Liver (tissue), 9 donors: ENCODE results near the gene COL5A1. TPM values are rescaled to one million over a fixed set of nuclear protein-coding genes. Genes with fewer than 3 reads are reported as not detected.

Source experiments
- DNase-seq: peaks from one replicate; pipeline ENCODE4 v3.0.0-alpha.2; 2017; ENCODE audit warnings: low spot score
- H3K27ac ChIP-seq, 2 donors: one replicate each; pipeline ENCODE4 v1.7.0; 2013; ENCODE audit warnings: inconsistent platforms in 2 of 2, low read length in 2 of 2, control low read depth in 1 of 2, low read depth in 1 of 2, mild to moderate bottlenecking in 1 of 2
- H3K27me3 ChIP-seq, 4 donors: one replicate each; pipeline versions ENCODE4 v1.6.1 to v1.7.0; 2013; ENCODE audit warnings: low read length in 3 of 4, inconsistent platforms in 1 of 4, mild to moderate bottlenecking in 1 of 4, moderate library complexity in 1 of 4; ENCODE audit not compliant: control insufficient read depth in 4 of 4, insufficient read depth in 4 of 4
- H3K36me3 ChIP-seq, 4 donors: one replicate each; pipeline versions ENCODE4 v1.6.1 to v1.7.0; 2013; ENCODE audit warnings: low read length in 3 of 4, mild to moderate bottlenecking in 3 of 4, low read depth in 1 of 4, moderate library complexity in 1 of 4; ENCODE audit not compliant: control insufficient read depth in 4 of 4, insufficient read depth in 3 of 4
- H3K4me1 ChIP-seq, 4 donors: one replicate each; pipeline versions ENCODE4 v1.6.1 to v1.7.0; 2013; ENCODE audit warnings: low read length in 3 of 4, mild to moderate bottlenecking in 3 of 4, moderate library complexity in 1 of 4; ENCODE audit not compliant: control insufficient read depth in 4 of 4, insufficient read depth in 4 of 4
- H3K4me3 ChIP-seq, 3 donors: one replicate each; pipeline versions ENCODE4 v1.6.1 to v1.7.0; 2013; ENCODE audit warnings: low read length in 3 of 3, control low read depth in 1 of 3, low read depth in 1 of 3, mild to moderate bottlenecking in 1 of 3
- H3K9ac ChIP-seq, 2 donors: one replicate each; pipeline ENCODE4 v1.7.0; 2013; ENCODE audit warnings: low read length in 2 of 2, mild to moderate bottlenecking in 2 of 2, moderate library complexity in 2 of 2, control low read depth in 1 of 2, low read depth in 1 of 2
- H3K9me3 ChIP-seq, 4 donors: one replicate each; pipeline versions ENCODE4 v1.6.1 to v1.7.0; 2013; ENCODE audit warnings: low read length in 3 of 4; ENCODE audit not compliant: control insufficient read depth in 4 of 4
- ATF3 ChIP-seq: IDR thresholded peaks from 2 replicates; pipeline ENCODE4 v1.6.1; 2016; ENCODE audit warnings: antibody characterized with exemption
- CTCF ChIP-seq: fragments of 150-350 bp; IDR thresholded peaks from 2 replicates; pipeline ENCODE4 v1.5.1; 2017; ENCODE audit warnings: improper control_type of control experiment, low read depth, low read length; ENCODE audit not compliant: missing input control
- FOXA1 ChIP-seq: IDR thresholded peaks from 2 replicates; pipeline ENCODE4 v1.6.1; 2016; ENCODE audit warnings: antibody characterized with exemption
- FOXA2 ChIP-seq: IDR thresholded peaks from 2 replicates; pipeline ENCODE4 v1.6.1; 2016; ENCODE audit warnings: antibody characterized with exemption
- GABPA ChIP-seq, 2 donors: IDR thresholded peaks in 1 of 2; conservative IDR thresholded peaks in 1 of 2; 2 replicates each; pipeline ENCODE4 v1.6.1; 2016; ENCODE audit warnings: antibody characterized with exemption in 2 of 2, mild to moderate bottlenecking in 1 of 2, moderate library complexity in 1 of 2
- HNF4A ChIP-seq, 2 donors: conservative IDR thresholded peaks; 2 replicates each; pipeline ENCODE4 v1.6.1; 2016; ENCODE audit warnings: antibody characterized with exemption in 2 of 2, mild to moderate bottlenecking in 2 of 2
- HNF4G ChIP-seq: IDR thresholded peaks from 2 replicates; pipeline ENCODE4 v1.6.1; 2016; ENCODE audit warnings: antibody characterized with exemption
- JUND ChIP-seq, 2 donors: IDR thresholded peaks; 2 replicates each; pipeline ENCODE4 v1.6.1; 2016; ENCODE audit warnings: antibody characterized with exemption in 2 of 2
- MAX ChIP-seq: IDR thresholded peaks from 2 replicates; pipeline ENCODE4 v1.6.1; 2016; ENCODE audit warnings: antibody characterized with exemption
- NR2F2 ChIP-seq: IDR thresholded peaks from 2 replicates; pipeline ENCODE4 v1.6.1; 2016; ENCODE audit warnings: antibody characterized with exemption
- RAD21 ChIP-seq, 2 donors: IDR thresholded peaks; 2 replicates each; pipeline ENCODE4 v1.6.1; 2016; ENCODE audit warnings: antibody characterized with exemption in 2 of 2, mild to moderate bottlenecking in 2 of 2
- REST ChIP-seq: IDR thresholded peaks from 2 replicates; pipeline ENCODE4 v1.6.1; 2016; ENCODE audit warnings: antibody characterized with exemption, mild to moderate bottlenecking
- RXRA ChIP-seq, 2 donors: IDR thresholded peaks; 2 replicates each; pipeline ENCODE4 v1.6.1; 2017 to 2018; ENCODE audit warnings: antibody characterized with exemption in 2 of 2, mild to moderate bottlenecking in 1 of 2
- SP1 ChIP-seq: IDR thresholded peaks from 2 replicates; pipeline ENCODE4 v1.6.1; 2018; ENCODE audit warnings: antibody characterized with exemption, mild to moderate bottlenecking
- TAF1 ChIP-seq: conservative IDR thresholded peaks from 2 replicates; pipeline ENCODE4 v1.6.1; 2016; ENCODE audit warnings: antibody characterized with exemption, mild to moderate bottlenecking
- ZBTB33 ChIP-seq: IDR thresholded peaks from 2 replicates; pipeline ENCODE4 v1.6.1; 2016; ENCODE audit warnings: antibody characterized with exemption
- WGBS: extraction: QIAGEN DNeasy Blood & Tissue Kit; methylation state at CpG from one replicate; pipeline ENCODE4 v1.1.7; 2013; 5-methylcytosine and 5-hydroxymethylcytosine counted together
- polyA plus RNA-seq, 2 donors: library from polyadenylated mRNA; stranded (reverse) in 1 of 2; unstranded in 1 of 2; fragments of 200-250 nt in 1 of 2; fragments of >200 nt in 1 of 2; fragmentation: Nextera tagmentation in 1 of 2; extraction: Ambion mirVana in 1 of 2; gene quantifications; one replicate each; pipeline versions ENCODE4 v1.2.1 to v1.2.3, GENCODE V29; 2013 to 2015
- total RNA-seq, 2 donors: library from RNA; depleted of rRNA; stranded (reverse); fragments of >200 nt; gene quantifications; one replicate each; pipeline ENCODE4 v1.2.3, GENCODE V29; 2014
- donor health status: healthy.
- donor health status: healthy.
- donor health status: healthy.
- donor health status: healthy.
- donor health status: healthy.

Gene COL5A1
- total and polyA plus RNA-seq, 4 donors, result 0.67 to 15.6 (median 11.2) TPM

GRCh38 chr9:134647359-134648080, 5.9 kb downstream of the COL5A1 start:
- H3K9ac ChIP-seq, result no peak overlapping the region
- 80% methylated on average over 33 of the region's 33 CpGs for WGBS
- no peak for DNase-seq
- no peaks in the 10 kb centered on the region for H3K36me3 ChIP-seq
- H3K27me3 ChIP-seq, result no peaks in the 10 kb centered on the region
- H3K4me3 ChIP-seq, result no peak overlapping the region
- no peak overlapping the region for H3K27ac ChIP-seq
- TF ChIP-seq SP1, result no peak
- H3K9me3 ChIP-seq, result no peaks in the 10 kb centered on the region
- H3K4me1 ChIP-seq, result peaks cover 0 to 4% (median 0%) of the 10 kb centered on the region in 4 donors

GRCh38 chr9:134648701-134649530, 7.3 kb downstream of the COL5A1 start:
- no peak for TF ChIP-seq FOXA1
- no peak for TF ChIP-seq HNF4A (conservative IDR thresholded peaks at IDR 0.05)
- no peak for TF ChIP-seq REST
- no peak for TF ChIP-seq GABPA (IDR thresholded peaks at IDR 0.05 in 1 of 2, conservative IDR thresholded peaks at IDR 0.05 in 1 of 2)
- no peak for TF ChIP-seq JUND (IDR thresholded peaks at IDR 0.05)
- TF ChIP-seq RXRA (IDR thresholded peaks at IDR 0.05), result no peak
- no peak for TF ChIP-seq ATF3
- no peak for TF ChIP-seq FOXA2
- no peak for TF ChIP-seq SP1
- TF ChIP-seq CTCF, result no peak
- TF ChIP-seq MAX, result no peak
- no peak for TF ChIP-seq HNF4G
- no peak for TF ChIP-seq NR2F2
- no peak for TF ChIP-seq TAF1
- no peak for TF ChIP-seq ZBTB33
- TF ChIP-seq RAD21 (IDR thresholded peaks at IDR 0.05), result no peak
- no peak overlapping the region for H3K27ac ChIP-seq

More at GRCh38 chr9:134648701-134649530, 7.3 kb downstream of the COL5A1 start:
- Histone ChIP-seq H3K36me3 (no peaks in the 10 kb centered on the region), H3K4me3 (no peak overlapping the region), H3K4me1 (peaks cover 0 to 4% (median 0%) of the 10 kb centered on the region in 4 donors), H3K9ac (no peak overlapping the region), H3K27me3 (no peaks in the 10 kb centered on the region), H3K9me3 (no peaks in the 10 kb centered on the region)
- 87% methylated on average over 20 of the region's 20 CpGs for WGBS
- no peak for DNase-seq
